Stimulated activated CD4-positive, alpha-beta T cell treated with anti-CD3 and anti-CD28 coated beads, Interleukin-12 subunit alpha, Interleukin-12 subunit beta, amount 100 ng/mL, for 48 hours (primary cell): ENCODE results near the gene WNT7A.

Source experiments
- DNase-seq, 3 donors: peaks; one replicate each; pipeline ENCODE4 v3.0.0-alpha.2; 2020; ENCODE audit warnings: low read depth in 2 of 3, low spot score in 1 of 3

WNT7A gene

DNA sequence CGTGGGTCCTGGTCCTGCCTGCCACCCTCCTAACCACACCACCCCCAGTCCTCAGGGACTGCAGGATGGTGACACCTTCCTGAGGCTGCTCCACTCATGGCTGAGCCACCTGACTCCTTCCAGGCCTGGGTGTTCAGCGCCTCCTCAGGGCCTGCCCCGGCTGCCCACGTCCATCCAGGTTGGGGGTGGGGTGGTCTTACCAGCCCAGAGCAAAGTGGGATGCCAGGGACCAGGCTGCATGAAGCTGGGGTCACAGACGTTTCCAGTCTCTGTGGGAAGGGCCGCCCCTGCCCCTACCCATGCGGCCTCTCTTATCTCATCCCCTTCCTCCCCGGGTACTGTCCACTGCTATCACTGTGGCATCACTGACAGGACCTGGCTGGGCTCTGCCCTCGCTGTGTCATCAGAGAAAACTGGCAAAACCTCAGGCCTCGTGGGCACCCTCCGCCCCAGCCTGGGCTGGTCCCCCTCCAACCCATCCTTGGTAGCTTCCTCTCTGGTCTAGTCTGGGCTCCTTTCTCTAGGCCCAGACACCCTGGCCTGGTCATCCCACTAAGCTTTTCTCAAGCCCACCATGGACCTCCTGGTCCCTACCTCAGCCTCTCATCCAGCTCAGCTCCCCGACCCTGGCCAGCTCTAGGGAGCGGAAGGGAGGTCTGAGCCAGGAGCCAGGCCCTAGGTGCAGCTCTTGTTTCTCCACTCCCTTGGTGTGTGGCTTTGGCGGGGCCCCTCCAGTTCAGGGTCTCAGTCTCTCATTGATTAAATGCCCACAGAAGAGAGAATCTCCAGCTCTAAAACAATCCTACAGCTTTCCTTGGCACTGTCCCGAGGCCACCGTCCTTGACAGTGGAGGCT, 32.9 kb downstream of the WNT7A start:
- no peak for DNase-seq

GRCh38 chr3:13846238-13846637, 33.6 kb downstream of the WNT7A start:
- DNase-seq, result no peak

GRCh38 chr3:13845806-13846205, 34.1 kb downstream of the WNT7A start:
- DNase-seq, result no peak

GRCh38 chr3:13844911-13845310, 35.0 kb downstream of the WNT7A start:
- DNase-seq, result no peak

GRCh38 chr3:13844286-13844685, 35.6 kb downstream of the WNT7A start:
- no peak for DNase-seq

DNA sequence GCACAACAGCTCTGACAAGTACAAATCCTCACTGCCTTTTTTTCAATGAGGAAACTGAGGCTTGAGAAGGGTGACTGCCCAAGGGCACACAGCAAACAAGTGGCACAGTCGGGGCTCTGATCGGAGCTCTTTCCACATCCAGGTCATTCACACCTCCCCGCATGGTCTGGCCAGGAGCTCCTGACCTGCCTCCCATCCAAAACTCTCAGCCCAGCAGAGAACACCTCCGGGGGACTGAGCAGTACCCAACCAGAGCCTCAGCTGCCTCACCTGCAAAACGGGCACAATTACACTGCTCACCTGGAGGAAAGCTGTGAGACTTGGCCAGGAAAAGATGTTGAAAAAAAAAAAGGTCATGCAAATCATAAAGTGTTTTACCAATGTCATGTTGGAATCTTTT, 36.5 kb downstream of the WNT7A start:
- DNase-seq, result no peak

- DNase-seq, result no peak
Observed at GRCh38 chr3:13842226-13842625, 37.6 kb downstream of the WNT7A start.

DNA sequence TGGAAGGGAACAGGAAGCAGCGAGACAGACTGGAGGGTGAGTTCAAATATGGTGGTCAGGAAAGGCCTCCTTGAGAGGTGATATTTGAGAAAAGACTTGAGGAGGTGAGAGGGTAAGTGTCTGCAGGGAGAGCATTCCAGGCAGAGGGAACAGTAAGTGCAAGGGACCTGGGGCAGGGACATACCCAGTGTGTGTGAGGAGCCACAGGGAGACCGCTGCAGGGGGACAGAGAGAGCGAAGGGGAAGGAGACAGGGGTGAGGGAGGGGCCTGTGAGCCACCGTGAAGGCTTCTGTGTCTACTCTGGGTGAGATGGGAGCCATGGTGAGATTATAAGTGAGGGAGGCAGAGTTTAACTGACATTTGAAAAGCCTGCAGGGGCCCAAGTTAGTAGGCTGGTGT, 38.0 kb downstream of the WNT7A start:
- DNase-seq, result no peak

DNA sequence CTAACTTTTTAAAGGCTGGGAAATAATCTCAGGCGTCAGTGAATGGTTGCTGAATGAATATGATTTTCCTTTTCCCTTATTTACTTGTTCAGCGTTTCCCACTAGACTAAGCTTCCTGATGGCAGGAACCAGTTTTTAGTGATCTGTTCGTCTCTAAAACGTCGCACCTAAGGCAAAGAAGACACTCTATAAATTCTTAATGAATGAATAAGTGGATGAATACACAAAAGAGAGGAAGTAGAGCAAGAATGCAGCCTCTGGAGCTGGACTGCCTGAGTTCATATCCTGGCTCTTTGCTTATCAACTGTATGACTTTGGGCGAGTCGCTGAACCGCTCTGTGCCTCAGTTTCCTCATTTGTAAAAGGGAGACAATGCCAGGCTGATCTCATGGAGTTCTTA, 38.7 kb downstream of the WNT7A start:
- no peak for DNase-seq

DNA sequence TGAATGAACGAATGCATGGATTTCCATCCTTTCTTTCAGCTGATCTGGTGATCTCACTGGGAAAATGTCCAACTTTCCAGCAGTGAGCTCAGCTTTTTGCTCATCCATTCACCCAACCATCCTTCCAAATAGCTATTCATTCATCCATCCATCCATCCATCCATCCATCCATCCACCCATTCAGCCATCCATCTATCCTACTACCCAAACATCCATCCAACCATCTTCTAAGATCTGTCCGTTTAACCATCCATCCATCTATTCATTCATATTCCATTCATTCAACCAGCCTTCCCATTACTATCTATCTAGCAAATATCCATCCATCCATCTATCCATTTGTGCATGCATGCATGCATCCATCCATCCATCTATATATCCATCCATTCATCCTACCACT, 39.4 kb downstream of the WNT7A start:
- no peak for DNase-seq

- DNase-seq, result no peak
Observed at GRCh38 chr3:13839726-13840340, 40.0 kb downstream of the WNT7A start.

DNA sequence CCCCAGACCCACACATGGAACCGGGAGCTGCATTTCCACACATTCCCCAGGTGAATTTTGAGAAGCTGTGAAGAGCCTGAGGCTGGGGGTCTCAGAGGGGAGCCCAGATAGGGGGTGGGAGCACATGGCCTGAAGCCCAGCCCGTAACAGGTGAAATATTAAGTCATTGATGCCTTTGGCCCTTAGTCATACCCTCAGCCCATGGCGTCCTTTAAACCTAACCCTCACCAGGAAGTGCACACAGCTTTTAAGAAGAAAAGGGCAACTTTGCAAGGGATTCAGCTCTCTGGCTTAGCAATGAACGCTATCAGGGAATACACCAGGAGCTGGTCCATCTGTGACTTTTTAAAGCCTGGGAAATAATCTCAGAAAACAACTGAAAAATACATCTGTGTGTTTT, 40.6 kb downstream of the WNT7A start:
- no peak for DNase-seq

DNA sequence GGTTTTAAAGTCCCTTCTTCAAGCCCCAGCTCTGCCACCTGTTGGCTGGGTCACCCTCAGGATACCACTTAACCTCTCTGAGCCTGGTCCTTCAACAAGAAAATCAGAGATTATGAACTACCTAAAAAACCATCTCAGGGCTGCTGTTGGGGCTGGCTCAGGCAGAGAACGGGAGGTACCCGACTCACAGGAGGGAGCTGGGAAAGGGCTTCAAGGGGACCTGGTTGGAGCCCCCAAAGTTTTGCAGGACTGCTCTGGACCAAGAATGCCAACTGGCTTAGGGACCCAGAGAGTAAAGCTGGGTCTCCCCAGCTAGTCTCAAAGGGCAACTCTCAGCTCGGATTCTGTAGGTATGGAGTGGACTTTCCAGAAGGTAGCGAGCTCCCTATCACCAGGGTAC, 41.5 kb downstream of the WNT7A start:
- DNase-seq, result no peak

DNA sequence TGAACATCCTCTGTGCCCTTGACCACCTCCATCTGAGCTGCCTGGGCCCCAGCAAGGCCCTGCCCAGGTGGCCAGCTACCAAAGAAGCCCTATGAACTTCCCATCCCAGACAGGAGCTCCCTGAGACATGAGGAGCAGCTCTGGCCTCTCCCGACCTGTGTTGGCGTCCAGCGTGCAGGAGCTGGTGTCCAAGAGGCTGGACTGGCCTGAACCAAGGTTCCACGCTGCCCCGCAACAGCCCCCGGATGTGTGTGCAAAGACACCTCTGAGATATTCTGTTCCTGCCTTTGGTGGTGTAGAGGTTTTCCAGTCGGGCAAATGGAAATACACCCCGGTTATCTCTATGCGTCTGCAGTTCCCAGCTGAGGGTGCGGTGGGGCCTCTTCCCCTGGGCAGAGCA, 42.1 kb downstream of the WNT7A start:
- DNase-seq, result no peak

DNA sequence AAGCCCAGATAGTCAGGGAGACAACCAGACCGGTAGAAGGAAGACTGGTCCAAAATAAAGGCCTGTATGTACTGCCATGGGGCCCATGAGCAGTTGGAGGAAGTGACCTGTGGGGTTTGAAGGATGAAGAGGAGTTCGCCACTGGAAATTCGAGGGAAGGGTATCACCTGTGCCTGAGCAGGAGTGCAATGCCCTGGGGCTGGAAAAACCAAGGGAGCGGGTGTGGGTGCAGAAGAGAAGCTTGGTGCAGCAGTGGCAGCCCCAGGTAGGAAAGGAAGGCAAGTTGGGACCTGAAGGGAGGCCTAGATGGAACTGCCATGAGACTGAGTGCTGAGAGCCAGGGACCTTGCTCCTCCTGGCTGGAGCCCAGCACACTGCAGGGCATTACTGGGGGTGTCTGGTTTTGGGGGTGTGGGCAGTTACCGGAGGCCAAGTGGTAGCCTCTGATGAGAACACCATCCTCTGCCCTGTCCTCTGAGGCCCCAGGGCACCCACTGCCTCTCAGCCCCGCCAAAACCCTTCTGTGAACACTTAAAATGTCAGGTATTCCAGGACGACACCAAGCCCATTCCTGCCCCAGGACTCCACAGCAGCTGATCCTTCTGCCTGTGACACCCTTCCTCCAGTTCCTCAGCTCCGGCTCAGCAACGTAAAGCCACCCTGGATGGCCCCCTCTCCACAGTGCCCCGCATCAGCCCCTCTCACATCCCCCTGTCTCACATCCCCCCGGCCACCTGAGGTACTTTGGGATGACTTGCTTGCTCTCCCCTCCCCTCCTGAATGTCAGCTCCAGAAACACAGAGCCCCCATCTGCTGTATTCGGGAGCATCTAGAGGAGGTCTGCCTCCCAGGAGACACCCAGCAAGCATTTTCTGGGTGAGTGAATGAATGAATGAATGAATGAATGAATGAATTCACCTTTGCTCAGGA, 42.9 kb downstream of the WNT7A start:
- no peak for DNase-seq

- no peak for DNase-seq
Observed at GRCh38 chr3:13835246-13835645, 44.6 kb downstream of the WNT7A start.

- no peak for DNase-seq
Observed at GRCh38 chr3:13834258-13835035, 45.4 kb downstream of the WNT7A start.

- DNase-seq, result no peak
Observed at GRCh38 chr3:13833506-13834257, 46.2 kb downstream of the WNT7A start.

DNA sequence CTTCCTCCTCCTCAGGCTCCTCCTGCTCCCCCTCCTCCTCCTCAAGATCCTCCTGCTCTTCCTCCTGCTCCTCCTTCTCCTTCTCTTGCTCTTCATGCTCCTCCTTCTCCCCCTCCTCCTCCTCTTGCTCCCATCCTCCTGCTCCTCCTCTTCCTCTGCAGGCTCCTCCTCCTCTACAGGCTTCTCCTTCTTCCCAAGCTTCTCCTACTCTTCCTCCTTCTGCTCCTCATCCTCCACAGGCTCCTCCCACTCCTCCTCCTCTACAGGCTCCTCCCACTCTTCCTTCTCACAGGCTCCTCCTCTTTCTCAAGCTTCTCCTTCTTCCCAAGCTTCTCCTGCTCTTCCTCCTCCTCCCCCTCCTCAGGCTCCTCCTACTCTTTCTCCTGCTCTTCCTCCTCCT, 47.7 kb downstream of the WNT7A start:
- DNase-seq, result no peak

- DNase-seq, result no peak
Observed at GRCh38 chr3:13831386-13831996, 48.4 kb downstream of the WNT7A start.
